ENCODE measurements around the gene IARS2.
"Not testable (repeated sequence)": the region's sequence is repeated elsewhere in the genome, so short reads cannot be mapped to it uniquely, and the experiment has no call there.

Gene IARS2

DNA sequence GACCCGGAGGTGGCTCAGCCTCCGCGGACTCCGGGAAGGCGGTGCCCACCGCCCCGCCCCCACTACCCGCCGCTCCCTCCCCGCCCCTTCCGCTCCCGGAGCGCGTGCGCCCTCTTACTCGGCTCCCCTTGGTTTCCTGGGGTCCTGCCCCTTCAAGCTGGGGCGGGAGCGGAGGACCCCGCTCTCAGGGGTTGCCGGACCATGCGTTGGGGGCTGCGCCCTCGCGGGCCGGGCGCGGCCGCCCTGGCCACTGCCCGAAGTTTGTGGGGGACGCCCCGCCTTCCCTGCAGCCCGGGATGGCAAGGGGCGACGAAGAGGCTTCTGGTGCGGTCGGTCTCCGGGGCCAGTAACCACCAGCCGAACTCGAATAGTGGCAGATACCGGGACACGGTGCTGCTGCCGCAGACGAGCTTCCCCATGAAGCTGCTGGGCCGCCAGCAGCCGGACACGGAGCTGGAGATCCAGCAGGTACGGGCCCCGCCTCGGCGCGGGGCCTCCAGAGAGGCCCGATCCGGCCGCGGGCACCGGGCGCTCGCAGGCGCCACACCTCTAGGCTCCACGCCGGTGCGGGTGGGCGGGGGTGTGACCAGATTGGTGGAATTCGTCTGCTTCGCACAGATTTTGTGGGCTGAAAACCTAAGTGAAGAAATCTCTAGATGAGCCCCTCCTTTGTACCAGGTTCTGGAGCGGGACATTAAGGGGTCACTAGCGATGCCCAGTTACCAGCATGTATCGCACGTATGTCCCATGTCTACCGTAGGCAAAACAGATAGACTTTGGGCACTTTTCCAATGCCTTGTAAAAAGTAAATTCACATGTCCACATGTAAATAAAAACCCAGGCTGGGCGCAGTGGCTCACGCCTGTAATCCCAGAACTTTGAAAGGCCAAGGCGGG, at the start of gene IARS2:
Gene IARS2 (plus strand): TSS at position 117 of the 896 bp plus-strand sequence. CDS start 85 bp downstream, at position 202.
- FAIRE-seq = no peak

GRCh38 chr1:220044678-220045355, 49.1 kb upstream of the IARS2 start:
- FAIRE-seq = no peak

- FAIRE-seq = no peak
These were observed 48.4 kb upstream of the IARS2 start for GRCh38 chr1:220045356-220046051.

DNA sequence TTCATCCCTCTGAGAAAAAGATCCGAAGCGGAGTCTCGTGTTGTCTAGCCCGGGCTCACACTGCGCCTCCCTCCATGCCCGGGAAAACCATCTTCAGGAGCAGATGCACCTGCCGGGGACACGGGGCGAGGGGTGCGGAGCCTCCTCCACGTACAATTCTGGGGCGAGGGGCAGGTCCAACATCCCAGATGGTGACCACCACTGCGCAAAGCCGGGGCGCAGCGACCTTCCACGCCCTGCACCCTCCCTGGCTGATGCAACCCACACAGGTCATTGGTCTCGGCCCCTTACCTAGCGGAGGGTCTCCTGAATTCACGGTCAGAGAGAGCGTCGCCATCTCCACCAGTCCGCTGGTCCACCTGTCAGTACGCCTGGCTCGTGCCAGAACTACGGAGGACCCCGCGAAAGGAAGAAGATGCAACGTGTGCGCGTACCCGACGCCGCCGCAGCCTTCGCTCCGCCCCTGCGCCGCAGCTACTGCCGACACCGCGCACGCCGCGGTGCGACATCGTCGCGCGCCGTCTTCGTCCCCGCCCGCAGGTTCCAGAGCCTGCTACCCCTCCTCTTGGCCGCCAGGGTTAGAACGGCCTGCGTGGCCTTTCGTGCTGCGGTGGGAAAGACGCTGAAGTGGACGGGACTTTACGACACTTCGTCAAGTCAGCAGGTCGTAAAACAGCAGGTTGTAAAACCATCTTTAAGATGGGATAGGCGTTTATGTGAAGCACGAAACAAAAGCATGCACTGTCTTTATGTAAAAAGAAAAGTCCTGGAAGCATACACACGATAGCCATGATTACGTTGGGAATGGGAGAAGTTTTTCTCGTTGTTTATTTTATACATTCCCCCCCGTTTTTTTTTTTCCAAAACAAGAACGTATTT, 47.6 kb upstream of the IARS2 start, which contains the start of gene EPRS1:
Gene EPRS1 (minus strand): TSS at position 454 of the 879 bp plus-strand sequence. CDS start 117 bp downstream, at position 337.
- peak; percentile 91 for FAIRE-seq

DNA sequence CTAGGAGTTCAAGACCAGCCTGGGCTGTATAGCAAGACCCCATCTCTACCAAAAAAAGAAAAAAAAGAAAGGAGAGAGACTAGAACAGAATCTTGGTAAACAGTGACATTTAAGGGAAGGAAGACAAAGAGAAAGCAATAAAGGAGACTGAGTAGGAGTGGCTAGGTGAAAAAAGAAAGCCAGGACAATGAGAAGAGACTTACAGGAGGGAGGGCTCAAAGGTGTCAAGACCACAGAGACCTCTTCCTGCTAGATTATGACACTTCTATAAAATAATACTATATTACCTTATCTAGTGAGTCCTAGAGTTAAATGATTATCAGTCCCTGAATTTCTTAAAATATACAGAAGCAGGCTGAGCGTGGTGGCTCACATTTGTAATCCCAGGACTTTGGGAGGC, 37.6 kb upstream of the IARS2 start:
- no peak for FAIRE-seq

GRCh38 chr1:220060876-220061275, 33.1 kb upstream of the IARS2 start:
- no peak for FAIRE-seq

- FAIRE-seq = no peak
These were observed 31.3 kb upstream of the IARS2 start for GRCh38 chr1:220062629-220063028.

DNA sequence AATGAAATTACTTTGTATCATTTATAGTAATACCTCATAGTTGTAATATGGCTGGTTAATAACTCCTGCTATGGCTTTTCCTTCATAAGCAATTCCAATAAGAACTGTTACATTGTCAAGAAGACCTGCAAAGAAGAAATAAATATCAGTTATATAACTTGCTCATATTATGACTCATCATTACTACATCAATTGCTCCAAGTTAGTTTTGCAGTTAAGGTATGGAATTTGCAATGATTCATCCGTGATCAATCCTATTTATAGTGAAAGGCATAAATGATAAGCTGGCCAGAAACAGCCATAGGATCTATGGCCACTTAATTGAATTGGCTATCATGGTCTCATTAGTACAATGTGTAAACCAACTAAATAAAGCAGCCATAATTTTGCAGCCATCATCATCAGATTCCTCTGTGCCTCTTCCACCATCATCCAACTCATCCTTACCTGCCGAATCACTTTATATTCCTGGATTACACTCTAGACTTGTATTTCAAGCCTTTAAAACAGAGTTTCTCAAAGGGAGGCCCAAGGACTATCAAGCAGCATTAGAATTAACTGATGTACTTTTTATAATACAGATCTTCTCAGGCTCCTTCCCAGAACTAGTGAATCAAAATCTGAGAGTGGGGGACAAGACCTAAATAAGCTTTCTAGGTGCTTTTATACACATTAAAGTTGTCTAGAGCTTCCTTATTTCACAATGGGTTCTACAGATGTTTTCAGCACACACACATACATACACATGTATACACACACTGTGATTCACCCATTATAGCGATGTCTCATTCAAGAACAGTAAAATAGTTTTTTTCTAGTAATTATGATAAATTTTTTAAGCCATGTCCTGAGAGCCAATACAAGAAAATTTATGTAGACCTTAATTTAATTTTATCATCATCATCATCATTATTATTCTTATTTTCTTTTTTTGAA, 26.4 kb upstream of the IARS2 start:
- FAIRE-seq = no peak

DNA sequence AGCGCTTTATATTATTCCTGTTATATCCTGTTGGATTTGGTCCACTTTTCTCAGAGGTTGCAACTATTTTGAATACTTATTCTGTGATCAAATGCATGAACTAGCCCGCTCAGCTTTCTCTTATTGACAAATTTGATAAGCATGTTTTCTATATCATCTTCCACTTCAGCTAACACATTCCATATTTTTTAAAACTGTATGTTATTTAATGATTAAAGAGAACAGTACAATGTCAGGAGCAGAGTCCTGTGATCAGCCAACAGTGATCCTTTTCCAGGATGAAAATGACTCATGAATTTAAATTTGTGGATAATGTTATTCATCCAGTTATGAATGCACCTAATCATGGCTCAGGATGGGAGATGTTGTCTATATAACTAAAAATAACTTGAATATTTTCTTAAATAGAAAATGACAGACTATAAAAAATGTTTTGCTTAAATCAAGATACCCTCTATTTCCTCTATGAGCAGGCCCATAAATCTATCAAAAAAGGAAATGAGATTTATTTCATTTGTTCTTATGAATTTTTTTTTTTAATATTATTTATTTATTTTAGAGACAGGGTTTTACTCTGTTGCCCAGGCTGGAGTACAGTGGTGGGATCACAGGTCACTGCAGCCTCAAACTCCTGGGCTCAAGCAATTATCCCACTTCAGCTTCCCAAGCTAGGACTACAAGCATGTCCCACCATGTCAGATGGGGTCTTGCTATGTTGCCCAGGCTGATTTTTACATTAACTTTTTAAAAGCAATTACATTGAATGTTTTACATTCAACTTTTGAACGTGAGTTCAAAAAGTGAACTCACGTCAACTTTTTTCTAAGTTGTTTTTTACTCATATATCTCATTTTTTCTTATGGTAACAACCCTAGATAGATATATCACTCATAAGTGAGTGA, 16.8 kb upstream of the IARS2 start:
- no peak for FAIRE-seq

DNA sequence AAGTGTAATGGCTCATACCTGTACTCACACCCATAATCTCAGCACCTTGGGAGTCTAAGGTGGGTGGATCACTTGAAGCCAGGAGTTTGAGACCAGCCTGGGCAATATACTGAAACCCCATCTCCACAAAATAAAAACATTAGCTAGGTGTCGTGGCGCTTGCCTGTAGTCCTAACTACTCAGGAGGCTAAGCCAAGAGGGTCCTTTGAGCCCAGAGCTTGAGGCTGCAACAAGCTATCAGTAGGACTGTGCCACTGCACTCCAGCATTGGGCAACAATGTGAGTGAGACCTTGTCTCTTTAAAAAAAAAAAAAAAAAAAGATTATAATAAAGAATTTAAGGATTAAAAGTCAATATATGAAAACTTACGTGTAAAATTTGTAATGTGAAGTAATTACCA, 16.0 kb upstream of the IARS2 start:
- no peak for FAIRE-seq

DNA sequence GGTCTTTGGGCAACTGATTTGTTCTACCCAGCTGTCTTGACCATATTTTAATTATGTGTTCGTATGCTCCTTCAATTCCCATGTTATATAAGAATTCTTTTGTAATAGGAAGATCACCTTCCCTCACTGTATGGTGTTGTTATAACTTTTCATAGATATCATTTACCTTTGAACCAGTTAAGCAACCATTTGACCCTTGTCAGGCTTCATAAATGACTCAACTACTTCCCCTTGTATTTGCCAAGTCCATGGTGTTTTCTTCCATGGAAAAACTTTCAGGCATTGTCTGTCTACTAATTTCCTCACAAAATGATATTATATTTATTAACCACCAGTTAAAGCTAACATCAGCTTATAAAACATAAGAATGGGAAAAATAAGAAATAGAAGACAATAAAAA, 9.5 kb upstream of the IARS2 start:
- FAIRE-seq = no peak

DNA sequence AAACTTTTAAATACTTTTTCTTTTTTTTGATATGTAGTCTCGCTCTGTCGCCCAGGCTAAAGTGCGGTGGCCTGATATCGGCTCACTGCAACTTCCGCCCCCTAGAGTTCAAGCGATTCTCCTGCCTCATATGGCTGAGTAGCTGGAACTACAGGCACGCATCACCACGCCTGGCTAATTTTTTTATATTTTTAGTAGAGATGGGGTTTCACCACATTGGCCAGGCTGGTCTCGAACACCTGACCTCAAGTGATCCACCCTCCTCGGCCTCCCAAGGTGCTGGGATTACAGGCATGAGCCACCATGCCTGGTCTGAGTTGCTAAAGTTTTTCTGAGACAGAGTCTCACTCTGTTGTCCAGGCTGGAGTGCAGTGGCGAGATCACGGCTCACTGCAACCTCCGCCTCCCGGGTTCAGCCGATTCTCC, 7.7 kb upstream of the IARS2 start:
- not testable (repeated sequence) for FAIRE-seq

DNA sequence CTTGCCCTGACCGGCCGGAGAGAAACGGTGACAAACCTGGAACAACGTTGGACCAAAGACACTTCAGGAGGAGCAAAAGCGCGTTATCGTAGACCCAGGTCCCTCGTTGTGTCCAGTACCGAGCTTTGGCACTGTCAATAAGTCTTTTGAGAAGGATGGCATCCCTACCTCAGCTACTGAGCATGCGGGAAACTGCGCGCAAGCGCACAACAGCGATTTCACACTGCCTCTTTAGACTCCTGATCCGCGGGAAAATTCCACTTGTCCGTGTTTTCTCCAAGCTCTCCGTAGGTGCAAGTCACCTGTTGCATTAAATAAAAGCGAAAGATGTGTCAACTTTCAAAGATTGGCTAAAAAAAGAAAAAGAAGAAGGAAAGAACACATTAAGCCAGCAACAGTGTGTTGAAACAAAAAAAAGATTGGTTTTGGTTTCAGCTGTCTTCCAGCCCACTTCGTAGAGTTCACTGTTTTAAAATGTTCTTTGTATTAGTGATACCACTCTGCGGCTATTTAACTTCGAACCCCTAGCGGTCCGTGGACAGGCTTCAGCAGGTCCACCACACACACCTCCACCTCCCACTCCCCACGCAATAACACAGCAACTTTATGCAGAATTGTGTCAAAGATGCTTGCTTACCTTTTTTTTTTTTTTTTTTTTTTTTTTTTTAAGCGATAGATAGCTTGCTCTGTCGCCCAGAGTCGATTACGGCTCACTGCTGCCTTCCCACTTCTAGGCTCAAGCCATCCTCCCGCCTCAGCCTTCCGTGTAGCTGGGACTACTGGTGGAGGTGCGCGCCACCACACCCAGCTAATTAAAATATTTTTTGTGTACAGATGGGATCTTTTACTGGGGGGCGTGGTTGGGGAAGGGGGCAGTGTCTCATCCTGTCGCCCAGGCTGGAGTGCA, 4.0 kb upstream of the IARS2 start, which contains the start of gene BPNT1:
Gene BPNT1 (minus strand): TSS at position 139 of the 907 bp plus-strand sequence. CDS start 9,942 bp downstream, outside the sequence.
- peak; percentile 98 for FAIRE-seq

DNA sequence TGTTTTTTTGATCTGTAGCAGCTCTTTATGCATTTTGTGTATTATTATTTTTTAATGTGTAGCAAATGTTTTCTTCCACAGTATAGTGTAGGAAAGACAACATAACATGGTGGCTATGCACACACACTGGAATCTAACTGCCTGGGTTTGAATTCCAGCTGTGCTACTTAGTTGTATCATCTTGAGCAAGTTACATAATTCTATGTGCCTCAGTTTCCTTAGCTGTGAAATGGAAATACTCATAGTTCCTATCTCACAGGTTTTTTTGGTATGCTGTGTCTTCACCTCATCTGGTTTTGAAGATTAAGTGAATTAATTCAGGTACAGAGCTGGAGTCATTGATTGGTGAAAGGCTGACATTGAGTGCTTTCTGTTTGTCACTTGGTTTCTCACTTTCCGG, 1.2 kb upstream of the IARS2 start:
- FAIRE-seq = no peak

DNA sequence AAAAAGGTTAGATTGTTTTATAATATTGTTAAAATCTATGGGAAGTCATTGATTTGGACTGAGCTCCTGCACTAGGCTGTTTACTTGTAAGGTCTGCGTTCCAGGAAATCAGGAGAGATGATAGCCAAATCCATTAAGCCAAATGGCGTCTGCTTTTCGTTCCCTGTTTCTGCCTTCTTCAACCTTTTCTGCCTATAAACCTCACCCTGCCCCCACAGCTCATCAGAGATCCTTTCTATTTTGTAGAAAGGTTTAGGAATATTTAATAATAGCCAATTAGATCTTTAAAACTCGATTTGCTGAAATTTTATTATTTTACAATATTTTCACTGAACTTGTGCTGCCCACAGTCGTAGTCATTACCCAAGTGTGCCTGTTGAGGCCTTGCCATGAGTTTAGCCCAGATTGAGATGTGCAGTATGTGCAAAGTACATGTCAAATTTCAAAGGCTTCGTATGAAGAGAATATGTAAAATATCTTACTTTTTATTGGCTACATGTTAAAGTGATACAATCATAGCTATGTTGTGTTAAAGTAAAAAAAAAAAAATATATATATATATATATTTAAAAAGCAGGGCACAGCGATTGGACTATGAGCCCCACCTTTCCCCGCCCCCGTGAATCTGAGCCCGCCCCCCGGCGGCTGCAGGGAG, 444 bp upstream of the IARS2 start:
- no peak for FAIRE-seq

- FAIRE-seq = no peak
These were observed 5.9 kb downstream of the IARS2 start for GRCh38 chr1:220099826-220100225.

DNA sequence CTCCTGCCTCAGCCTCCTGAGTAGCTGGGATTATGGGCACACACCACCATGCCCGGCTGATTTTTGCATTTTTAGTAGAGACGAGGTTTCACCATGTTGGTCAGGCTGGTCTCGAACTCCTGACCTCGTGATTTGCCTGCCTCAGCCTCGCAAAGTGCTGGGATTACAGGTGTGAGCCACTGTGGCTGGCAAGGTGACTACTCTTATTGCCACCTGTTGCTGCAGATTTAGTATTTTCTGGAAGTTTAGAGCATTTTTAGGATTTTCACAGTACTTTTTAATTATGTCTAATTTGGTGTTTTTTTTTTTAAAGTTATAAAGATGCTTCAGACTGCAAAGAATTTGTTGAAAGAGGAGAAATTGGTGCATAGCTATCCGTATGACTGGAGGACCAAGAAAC, 16.5 kb downstream of the IARS2 start:
- FAIRE-seq = not testable (repeated sequence)

- FAIRE-seq = not testable (repeated sequence)
These were observed 18.7 kb downstream of the IARS2 start for GRCh38 chr1:220112600-220112999.
